Hepatocyte (in vitro differentiated cells): ENCODE measurements around the gene TAGLN3.

Source experiments
- EZH2 ChIP-seq: fragments of 200-600 bp; sonication (generic); IDR thresholded peaks from 2 replicates; pipeline ENCODE4 v1.6.1; 2016; ENCODE audit warnings: antibody characterized with exemption, mild to moderate bottlenecking, borderline replicate concordance
- TF ChIP-seq, protein P1 (sequence below): fragments of 200-600 bp; sonication (generic); IDR thresholded peaks from 2 replicates; pipeline ENCODE4 v1.5.1; 2016; ENCODE audit warnings: antibody characterized with exemption, mild to moderate bottlenecking; ENCODE audit not compliant: poor library complexity

- TF ChIP-seq, protein P1, sequence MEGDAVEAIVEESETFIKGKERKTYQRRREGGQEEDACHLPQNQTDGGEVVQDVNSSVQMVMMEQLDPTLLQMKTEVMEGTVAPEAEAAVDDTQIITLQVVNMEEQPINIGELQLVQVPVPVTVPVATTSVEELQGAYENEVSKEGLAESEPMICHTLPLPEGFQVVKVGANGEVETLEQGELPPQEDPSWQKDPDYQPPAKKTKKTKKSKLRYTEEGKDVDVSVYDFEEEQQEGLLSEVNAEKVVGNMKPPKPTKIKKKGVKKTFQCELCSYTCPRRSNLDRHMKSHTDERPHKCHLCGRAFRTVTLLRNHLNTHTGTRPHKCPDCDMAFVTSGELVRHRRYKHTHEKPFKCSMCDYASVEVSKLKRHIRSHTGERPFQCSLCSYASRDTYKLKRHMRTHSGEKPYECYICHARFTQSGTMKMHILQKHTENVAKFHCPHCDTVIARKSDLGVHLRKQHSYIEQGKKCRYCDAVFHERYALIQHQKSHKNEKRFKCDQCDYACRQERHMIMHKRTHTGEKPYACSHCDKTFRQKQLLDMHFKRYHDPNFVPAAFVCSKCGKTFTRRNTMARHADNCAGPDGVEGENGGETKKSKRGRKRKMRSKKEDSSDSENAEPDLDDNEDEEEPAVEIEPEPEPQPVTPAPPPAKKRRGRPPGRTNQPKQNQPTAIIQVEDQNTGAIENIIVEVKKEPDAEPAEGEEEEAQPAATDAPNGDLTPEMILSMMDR = no peak
- TF ChIP-seq EZH2 = no peak
Measured at GRCh38 chr3:112030901-112031300, 32.2 kb downstream of the TAGLN3 start.
